Astrocyte (in vitro differentiated cells and primary cell): Measurements from ENCODE around the gene ADRB1. TPM values are rescaled to one million over a fixed set of nuclear protein-coding genes. Genes with fewer than 3 reads are reported as not detected.

Source experiments
- DNase-seq: peaks from one replicate; pipeline ENCODE4 v3.0.0-alpha.2; 2010; ENCODE audit warnings: low read depth
- FAIRE-seq: peaks from 2 replicates; lab custom pipeline; 2011; peaks lifted over from hg19 to GRCh38; lab: Jason Lieb, UNC
- H2AFZ ChIP-seq: 2 replicates; pipeline ENCODE4 v1.6.0; 2012; ENCODE audit warnings: low read depth, low read length, inconsistent platforms
- H3K27ac ChIP-seq: 2 replicates; pipeline ENCODE4 v1.5.1; 2011; ENCODE audit warnings: low read depth, low read length, inconsistent platforms
- H3K27me3 ChIP-seq: 2 replicates; pipeline ENCODE4 v1.6.0; 2011; ENCODE audit warnings: low read length, inconsistent platforms; ENCODE audit not compliant: insufficient read depth
- H3K36me3 ChIP-seq: 2 replicates; pipeline ENCODE4 v1.5.1; 2011; ENCODE audit warnings: low read length, inconsistent platforms; ENCODE audit not compliant: insufficient read depth
- H3K4me1 ChIP-seq: 2 replicates; pipeline ENCODE4 v1.5.1; 2011; ENCODE audit warnings: low read length, inconsistent platforms; ENCODE audit not compliant: insufficient read depth
- H3K4me2 ChIP-seq: 2 replicates; pipeline ENCODE4 v1.6.0; 2012; ENCODE audit warnings: low read length, inconsistent platforms
- H3K4me3 ChIP-seq: 2 replicates; pipeline ENCODE4 v1.5.1; 2011; ENCODE audit warnings: low read depth, mild to moderate bottlenecking, low read length, inconsistent platforms; ENCODE audit not compliant: insufficient read depth
- H3K79me2 ChIP-seq: 2 replicates; pipeline ENCODE4 v1.6.0; 2012; ENCODE audit warnings: mild to moderate bottlenecking, low read length, inconsistent platforms; ENCODE audit not compliant: insufficient read depth
- H3K9ac ChIP-seq: 2 replicates; pipeline ENCODE4 v1.6.0; 2012; ENCODE audit warnings: mild to moderate bottlenecking, low read length, inconsistent platforms
- H3K9me3 ChIP-seq: 2 replicates; pipeline ENCODE4 v1.5.1; 2012; ENCODE audit warnings: low read depth, mild to moderate bottlenecking, low read length, inconsistent platforms; ENCODE audit not compliant: insufficient read depth
- H4K20me1 ChIP-seq: 2 replicates; pipeline ENCODE4 v1.6.0; 2012; ENCODE audit warnings: low read length, inconsistent platforms; ENCODE audit not compliant: insufficient read depth
- H3K27ac Mint-ChIP-seq: one replicate; pipeline ENCODE4 v1.8.0; 2021; ENCODE audit warnings: mild to moderate bottlenecking, mixed read lengths; ENCODE audit not compliant: unreplicated experiment
- H3K27me3 Mint-ChIP-seq: one replicate; pipeline ENCODE4 v1.8.0; 2021; ENCODE audit warnings: low read depth, mixed read lengths; ENCODE audit not compliant: unreplicated experiment
- H3K36me3 Mint-ChIP-seq: one replicate; pipeline ENCODE4 v1.8.0; 2021; ENCODE audit warnings: low read depth, mixed read lengths; ENCODE audit not compliant: unreplicated experiment
- H3K4me1 Mint-ChIP-seq: one replicate; pipeline ENCODE4 v1.8.0; 2021; ENCODE audit warnings: low read depth, mixed read lengths; ENCODE audit not compliant: unreplicated experiment
- H3K4me3 Mint-ChIP-seq: one replicate; pipeline ENCODE4 v1.8.0; 2021; ENCODE audit warnings: mild to moderate bottlenecking, moderate library complexity, mixed read lengths; ENCODE audit not compliant: unreplicated experiment
- H3K9me3 Mint-ChIP-seq: one replicate; pipeline ENCODE4 v1.8.0; 2021; ENCODE audit warnings: mild to moderate bottlenecking, mixed read lengths; ENCODE audit not compliant: unreplicated experiment
- EZH2 ChIP-seq: IDR thresholded peaks from 2 replicates; pipeline ENCODE4 v1.6.1; 2012; ENCODE audit warnings: mild to moderate bottlenecking, low read length, inconsistent platforms; ENCODE audit not compliant: insufficient read depth
- total RNA-seq: library from RNA; stranded (reverse); gene quantifications from 2 replicates; pipeline ENCODE4 v1.2.1, GENCODE V29; 2021
- TF ChIP-seq, protein P1 (sequence below): IDR thresholded peaks from 2 replicates; pipeline ENCODE4 v1.5.1; 2011; ENCODE audit warnings: low read depth, mild to moderate bottlenecking, inconsistent platforms, low read length, moderate library complexity; ENCODE audit not compliant: insufficient read depth

ADRB1 gene
- total RNA-seq, 1 donor from 2014 or later = 1.3 TPM

GRCh38 chr10:114083040-114083439 is 39.4 kb downstream of the ADRB1 start:
- no peaks in the 10 kb centered on the region for H3K27me3 ChIP-seq
- Mint-ChIP-seq H3K9me3 (peaks cover 3% of the 10 kb centered on the region), H3K27me3 (peaks cover 37% of the 10 kb centered on the region), H3K4me3 (no peak overlapping the region), H3K36me3 (no peaks in the 10 kb centered on the region), H3K27ac (no peak overlapping the region), H3K4me1 (no peaks in the 10 kb centered on the region)
- H3K4me1 ChIP-seq = no peaks in the 10 kb centered on the region
- H3K9ac ChIP-seq = no peak overlapping the region
- H3K4me2 ChIP-seq = no peak overlapping the region
- H3K4me3 ChIP-seq = no peak overlapping the region
- H4K20me1 ChIP-seq = no peaks in the 10 kb centered on the region
- no peak for DNase-seq
- no peak overlapping the region for H2AFZ ChIP-seq
- no peak overlapping the region for H3K27ac ChIP-seq
- no peak for FAIRE-seq
- no peaks in the 10 kb centered on the region for H3K36me3 ChIP-seq
- TF ChIP-seq EZH2 = no peak
- TF ChIP-seq, protein P1, sequence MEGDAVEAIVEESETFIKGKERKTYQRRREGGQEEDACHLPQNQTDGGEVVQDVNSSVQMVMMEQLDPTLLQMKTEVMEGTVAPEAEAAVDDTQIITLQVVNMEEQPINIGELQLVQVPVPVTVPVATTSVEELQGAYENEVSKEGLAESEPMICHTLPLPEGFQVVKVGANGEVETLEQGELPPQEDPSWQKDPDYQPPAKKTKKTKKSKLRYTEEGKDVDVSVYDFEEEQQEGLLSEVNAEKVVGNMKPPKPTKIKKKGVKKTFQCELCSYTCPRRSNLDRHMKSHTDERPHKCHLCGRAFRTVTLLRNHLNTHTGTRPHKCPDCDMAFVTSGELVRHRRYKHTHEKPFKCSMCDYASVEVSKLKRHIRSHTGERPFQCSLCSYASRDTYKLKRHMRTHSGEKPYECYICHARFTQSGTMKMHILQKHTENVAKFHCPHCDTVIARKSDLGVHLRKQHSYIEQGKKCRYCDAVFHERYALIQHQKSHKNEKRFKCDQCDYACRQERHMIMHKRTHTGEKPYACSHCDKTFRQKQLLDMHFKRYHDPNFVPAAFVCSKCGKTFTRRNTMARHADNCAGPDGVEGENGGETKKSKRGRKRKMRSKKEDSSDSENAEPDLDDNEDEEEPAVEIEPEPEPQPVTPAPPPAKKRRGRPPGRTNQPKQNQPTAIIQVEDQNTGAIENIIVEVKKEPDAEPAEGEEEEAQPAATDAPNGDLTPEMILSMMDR = no peak
- no peaks in the 10 kb centered on the region for H3K9me3 ChIP-seq
- H3K79me2 ChIP-seq = no peaks in the 10 kb centered on the region

DNA sequence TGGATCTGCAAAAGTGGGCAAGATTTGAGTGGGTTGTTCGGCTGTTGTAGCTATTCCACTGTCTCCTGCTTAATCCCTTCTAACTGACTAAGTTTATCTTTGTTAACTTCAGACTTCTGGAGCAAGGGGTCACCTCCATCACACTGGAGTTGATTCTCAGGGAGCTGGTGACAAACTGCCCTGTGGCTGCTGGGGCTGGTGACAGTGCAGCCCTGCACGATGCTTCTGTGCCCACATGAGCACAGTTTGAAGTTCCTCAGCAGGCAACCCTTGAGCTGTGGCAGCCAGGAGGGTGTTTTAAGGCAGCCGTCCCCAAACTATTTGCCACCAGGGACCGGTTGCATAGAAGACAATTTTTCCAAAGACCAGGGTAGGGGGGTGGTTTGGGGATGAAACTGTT is 40.5 kb downstream of the ADRB1 start:
- no peak overlapping the region for H3K4me3 ChIP-seq
- FAIRE-seq = no peak
- Mint-ChIP-seq H3K9me3 (peaks cover 3% of the 10 kb centered on the region), H3K4me1 (no peaks in the 10 kb centered on the region), H3K36me3 (no peaks in the 10 kb centered on the region), H3K27me3 (peaks cover 31% of the 10 kb centered on the region), H3K27ac (no peak overlapping the region), H3K4me3 (no peak overlapping the region)
- no peaks in the 10 kb centered on the region for H4K20me1 ChIP-seq
- no peaks in the 10 kb centered on the region for H3K9me3 ChIP-seq
- no peaks in the 10 kb centered on the region for H3K36me3 ChIP-seq
- no peak overlapping the region for H2AFZ ChIP-seq
- TF ChIP-seq EZH2 = no peak
- TF ChIP-seq, protein P1 = no peak
- no peaks in the 10 kb centered on the region for H3K27me3 ChIP-seq
- no peak overlapping the region for H3K9ac ChIP-seq
- H3K4me2 ChIP-seq = no peak overlapping the region
- no peak for DNase-seq
- no peaks in the 10 kb centered on the region for H3K79me2 ChIP-seq
- no peaks in the 10 kb centered on the region for H3K4me1 ChIP-seq
- H3K27ac ChIP-seq = no peak overlapping the region

- FAIRE-seq (no peak), DNase-seq (no peak)
- Mint-ChIP-seq H3K4me3 (no peak overlapping the region), H3K9me3 (peaks cover 3% of the 10 kb centered on the region), H3K27ac (no peak overlapping the region), H3K36me3 (no peaks in the 10 kb centered on the region), H3K27me3 (peaks cover 40% of the 10 kb centered on the region), H3K4me1 (no peaks in the 10 kb centered on the region)
- Histone ChIP-seq H4K20me1 (no peaks in the 10 kb centered on the region), H3K36me3 (no peaks in the 10 kb centered on the region), H3K4me2 (no peak overlapping the region), H2AFZ (no peak overlapping the region), H3K4me3 (no peak overlapping the region), H3K79me2 (no peaks in the 10 kb centered on the region), H3K27ac (no peak overlapping the region), H3K27me3 (peaks cover 2% of the 10 kb centered on the region), H3K9ac (no peak overlapping the region), H3K9me3 (no peaks in the 10 kb centered on the region), H3K4me1 (no peaks in the 10 kb centered on the region)
- TF ChIP-seq, protein P1 = no peak
- no peak for TF ChIP-seq EZH2
These were observed 43.6 kb downstream of the ADRB1 start for GRCh38 chr10:114087255-114087654.
